Ovary (tissue), 9 donors: Measurements from ENCODE around the gene ZNF593OS. TPM values are rescaled to one million over a fixed set of nuclear protein-coding genes. Genes with fewer than 3 reads are reported as not detected.

ENCODE experiments used
- DNase-seq, 5 donors: peaks; one replicate each; pipeline ENCODE4 v3.0.0-alpha.2; 2019 to 2020
- H3K27ac ChIP-seq, 2 donors: fragments of 200-600 bp; one replicate each; pipeline versions ENCODE4 v1.5.1 to v1.8.0; 2019 to 2022
- H3K27me3 ChIP-seq: fragments of 200-600 bp; one replicate; pipeline ENCODE4 v1.8.0; 2022
- H3K36me3 ChIP-seq: fragments of 200-600 bp; sonication (generic); one replicate; pipeline ENCODE4 v1.5.1; 2019
- H3K4me1 ChIP-seq: one replicate; pipeline ENCODE4 v1.8.1; 2013; ENCODE audit warnings: mild to moderate bottlenecking, moderate library complexity; ENCODE audit not compliant: insufficient read depth
- H3K4me3 ChIP-seq: fragments of 200-600 bp; sonication (generic); one replicate; pipeline ENCODE4 v1.5.1; 2017
- H3K9me3 ChIP-seq, 2 donors: fragments of 200-600 bp in 1 of 2; sonication (generic) in 1 of 2; one replicate each; pipeline versions ENCODE4 v1.5.1 to v1.8.1; 2013 to 2019; ENCODE audit warnings: mild to moderate bottlenecking in 1 of 2, moderate library complexity in 1 of 2
- EP300 ChIP-seq: sonication (generic); formaldehyde crosslinking; IDR thresholded peaks from one replicate; pipeline ENCODE4 v1.6.1; 2017; ENCODE audit warnings: antibody characterized with exemption
- POLR2A ChIP-seq: fragments of 450-650 bp; IDR thresholded peaks from one replicate; pipeline ENCODE4 v1.6.1; 2017; ENCODE audit warnings: antibody characterized with exemption, mild to moderate bottlenecking, moderate library complexity
- WGBS, 3 donors: extraction: QIAGEN DNeasy Blood & Tissue Kit in 1 of 3; methylation state at CpG; one replicate each; pipeline versions ENCODE4 v1.1.5 to v1.1.7; 2013 to 2017; 5-methylcytosine and 5-hydroxymethylcytosine counted together
- intact Hi-C, 4 donors: fragments of 100-400 bp; cut with DNase I; formaldehyde crosslinking; loops; one replicate each; pipeline versions ENCODE4 v1.11.0 to v1.15.1; 2022 to 2023
- polyA plus RNA-seq, 2 donors: library from polyadenylated mRNA; stranded (reverse); fragments of 200-250 nt in 1 of 2; fragments of 350-450 nt in 1 of 2; fragmentation: Illumina TruSeq in 1 of 2; extraction: RNeasy Lipid Tissue Mini Kit (QIAGEN cat#74804) in 1 of 2; gene quantifications; one replicate each; pipeline ENCODE4 v1.2.3, GENCODE V29; 2013 to 2014
- total RNA-seq, 7 donors: library from RNA; depleted of rRNA in 2 of 7; stranded (reverse); fragments of >200 nt in 2 of 7; fragmentation: NEBNext Ultra II Directional in 3 of 7; extraction: Animal tissue kit (Norgen Biotek cat#: 25700) in 3 of 7; gene quantifications; one replicate each; pipeline versions ENCODE4 v1.1.0 to v1.2.4, GENCODE V29; 2016 to 2023
- TF ChIP-seq, protein P1 (sequence below), 3 donors: fragments of 450-650 bp in 2 of 3; fragments of 200-600 bp in 1 of 3; IDR thresholded peaks; one replicate each; pipeline versions ENCODE4 v1.5.1 to v1.8.0; 2016 to 2022; ENCODE audit warnings: antibody characterized with exemption in 3 of 3, mild to moderate bottlenecking in 1 of 3
- donor health status: DM: no; HTN: no; CAD: no; lungs with moderate emphysema.
- donor health status: DM: no; HTN: no; CAD: no.
- donor health status: Bipolar disorder and iron deficiency.
- donor health status: DM: yes; HTN: yes; CAD: no.
- donor health status: DM: no; HTN: no; CAD: no.
- donor health status: DM: yes; HTN: yes; CAD: no.

Gene ZNF593OS
- total and polyA plus RNA-seq, 9 donors: 0.54 TPM; not detected in 8

DNA sequence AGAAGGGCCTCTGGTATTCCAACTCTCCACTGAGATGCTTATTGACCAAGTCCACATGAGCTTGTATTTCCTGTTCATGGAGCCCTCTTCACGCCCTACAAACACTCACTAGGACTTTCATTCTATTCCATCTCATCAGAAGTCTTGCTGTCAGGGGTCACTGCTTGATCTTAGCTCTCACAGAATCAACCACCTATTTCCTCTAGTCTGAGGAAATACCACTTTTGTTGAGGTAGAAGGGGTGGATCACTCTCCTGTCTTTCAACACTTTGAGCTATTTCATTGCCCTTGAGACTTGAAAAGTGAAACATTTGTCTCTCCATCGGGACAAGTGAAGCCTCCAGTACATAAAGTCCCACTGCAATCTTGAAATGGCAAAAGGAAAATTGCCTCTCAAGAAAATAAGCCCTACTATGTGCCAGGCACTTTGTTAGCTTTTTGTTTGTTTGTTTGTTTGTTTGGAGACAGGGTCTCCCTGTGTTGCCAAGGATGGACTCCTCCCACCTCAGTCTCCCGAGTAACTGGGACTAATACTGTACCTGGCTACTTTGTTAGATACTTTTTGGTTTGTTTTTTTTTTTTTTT is 32.6 kb downstream of the ZNF593OS start:
- no peak for DNase-seq
- H3K4me1 ChIP-seq: no peaks in the 10 kb centered on the region
- WGBS, 3 donors: 55 to 68% (median 56%) methylated on average over 3 of the region's 3 CpGs
- no peak overlapping the region for H3K27ac ChIP-seq
- H3K36me3 ChIP-seq: no peaks in the 10 kb centered on the region
- no peaks in the 10 kb centered on the region for H3K27me3 ChIP-seq
- H3K9me3 ChIP-seq: no peaks in the 10 kb centered on the region
- no peak for TF ChIP-seq EP300
- TF ChIP-seq, protein P1, sequence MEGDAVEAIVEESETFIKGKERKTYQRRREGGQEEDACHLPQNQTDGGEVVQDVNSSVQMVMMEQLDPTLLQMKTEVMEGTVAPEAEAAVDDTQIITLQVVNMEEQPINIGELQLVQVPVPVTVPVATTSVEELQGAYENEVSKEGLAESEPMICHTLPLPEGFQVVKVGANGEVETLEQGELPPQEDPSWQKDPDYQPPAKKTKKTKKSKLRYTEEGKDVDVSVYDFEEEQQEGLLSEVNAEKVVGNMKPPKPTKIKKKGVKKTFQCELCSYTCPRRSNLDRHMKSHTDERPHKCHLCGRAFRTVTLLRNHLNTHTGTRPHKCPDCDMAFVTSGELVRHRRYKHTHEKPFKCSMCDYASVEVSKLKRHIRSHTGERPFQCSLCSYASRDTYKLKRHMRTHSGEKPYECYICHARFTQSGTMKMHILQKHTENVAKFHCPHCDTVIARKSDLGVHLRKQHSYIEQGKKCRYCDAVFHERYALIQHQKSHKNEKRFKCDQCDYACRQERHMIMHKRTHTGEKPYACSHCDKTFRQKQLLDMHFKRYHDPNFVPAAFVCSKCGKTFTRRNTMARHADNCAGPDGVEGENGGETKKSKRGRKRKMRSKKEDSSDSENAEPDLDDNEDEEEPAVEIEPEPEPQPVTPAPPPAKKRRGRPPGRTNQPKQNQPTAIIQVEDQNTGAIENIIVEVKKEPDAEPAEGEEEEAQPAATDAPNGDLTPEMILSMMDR (IDR thresholded peaks at IDR 0.05): no peak
- TF ChIP-seq POLR2A: no peak
- no peak overlapping the region for H3K4me3 ChIP-seq
- intact Hi-C loops: no loop called here

DNA sequence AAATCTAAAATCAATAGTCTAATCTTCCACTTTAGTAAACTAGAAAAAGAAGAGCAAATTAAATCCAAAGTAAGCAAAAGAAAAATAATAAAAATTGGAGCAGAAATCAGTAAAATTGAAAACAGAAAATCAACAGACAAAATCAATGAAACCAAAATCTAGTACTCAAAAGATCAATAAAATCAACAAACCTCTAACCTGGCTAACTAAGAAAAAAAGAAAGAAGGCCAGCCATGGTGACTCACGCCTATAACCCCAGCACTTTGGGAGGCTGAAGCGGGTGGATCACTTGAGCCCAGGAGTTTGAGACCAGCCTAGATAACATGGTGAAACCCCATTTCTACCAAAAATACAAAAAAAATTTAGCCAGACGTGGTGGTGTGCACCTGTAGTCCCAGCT is 37.2 kb downstream of the ZNF593OS start:
- Histone ChIP-seq H3K36me3 (no peaks in the 10 kb centered on the region), H3K27me3 (no peaks in the 10 kb centered on the region), H3K27ac (no peak overlapping the region), H3K4me3 (no peak overlapping the region), H3K4me1 (no peaks in the 10 kb centered on the region), H3K9me3 (no peaks in the 10 kb centered on the region)
- no peak for DNase-seq
- intact Hi-C loops: no loop called here
- TF ChIP-seq EP300: no peak
- no peak for TF ChIP-seq POLR2A
- TF ChIP-seq, protein P1 (IDR thresholded peaks at IDR 0.05): no peak
- WGBS, 3 donors: 83 to 90% (median 88%) methylated on average over 3 of the region's 3 CpGs

DNA sequence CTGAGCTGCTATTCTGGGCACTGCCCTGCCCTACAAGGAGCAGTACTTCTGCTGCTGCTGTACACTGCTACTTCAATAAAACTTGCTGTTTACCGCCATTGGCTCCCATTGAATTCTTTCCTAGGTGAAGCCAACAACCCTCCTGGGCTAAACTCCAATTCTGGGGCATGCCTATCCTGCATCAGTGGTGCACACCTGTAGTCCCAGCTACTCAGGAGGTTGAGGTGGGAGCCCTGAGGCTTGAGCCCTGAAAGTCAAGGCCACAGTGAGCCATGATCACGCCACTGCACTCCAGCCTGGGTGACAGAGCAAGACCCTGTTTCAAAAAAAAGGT is 38.8 kb downstream of the ZNF593OS start:
- Histone ChIP-seq H3K9me3 (no peaks in the 10 kb centered on the region), H3K4me3 (no peak overlapping the region), H3K36me3 (no peaks in the 10 kb centered on the region), H3K27me3 (no peaks in the 10 kb centered on the region), H3K27ac (no peak overlapping the region), H3K4me1 (no peaks in the 10 kb centered on the region)
- TF ChIP-seq EP300 (no peak), POLR2A (no peak)
- TF ChIP-seq, protein P1 (IDR thresholded peaks at IDR 0.05): no peak
- intact Hi-C loops: no loop called here
- DNase-seq: no peak
- 87 to 92% (median 87%) methylated on average over 2 of the region's 2 CpGs for WGBS, 3 donors

DNA sequence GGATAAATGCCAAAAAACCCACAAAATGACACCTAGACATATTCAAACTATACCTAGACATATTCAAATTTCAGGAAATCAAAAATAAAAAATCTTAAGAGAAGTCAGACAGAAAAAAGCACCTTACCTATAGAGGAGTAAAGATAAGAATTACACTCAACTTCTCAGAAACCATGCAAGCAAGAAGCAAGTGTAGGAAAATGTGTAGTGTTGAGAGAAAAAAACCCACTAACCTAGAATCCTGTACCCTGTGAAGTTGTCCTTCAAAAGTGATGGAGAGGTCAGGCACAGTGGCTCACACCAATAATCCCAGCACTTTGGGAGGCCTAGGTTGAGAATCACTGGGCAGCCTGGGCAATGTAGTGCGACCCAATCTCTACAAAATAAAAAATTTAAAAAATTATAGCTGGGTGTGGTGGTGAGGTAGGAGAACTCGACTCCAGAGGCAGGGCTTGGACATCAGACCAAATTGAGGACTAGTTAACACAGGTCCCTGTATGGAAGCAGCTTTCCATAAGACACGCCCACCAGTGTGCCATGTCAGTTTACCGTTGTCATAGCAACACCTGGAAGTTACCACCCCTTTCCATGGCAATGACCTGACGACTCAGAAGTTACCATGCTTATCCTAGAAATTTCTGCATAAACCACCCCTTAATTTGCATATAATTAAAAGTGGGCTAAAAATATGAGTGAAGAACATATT is 39.4 kb downstream of the ZNF593OS start:
- H3K36me3 ChIP-seq: no peaks in the 10 kb centered on the region
- H3K27me3 ChIP-seq: no peaks in the 10 kb centered on the region
- H3K4me1 ChIP-seq: no peaks in the 10 kb centered on the region
- intact Hi-C loops: no loop called here
- H3K9me3 ChIP-seq: no peaks in the 10 kb centered on the region
- 76 to 81% (median 78%) methylated on average over 5 of the region's 5 CpGs for WGBS, 3 donors
- H3K27ac ChIP-seq: no peak overlapping the region
- no peak overlapping the region for H3K4me3 ChIP-seq
- DNase-seq: no peak
- TF ChIP-seq EP300 (no peak), POLR2A (no peak)
- TF ChIP-seq, protein P1 (IDR thresholded peaks at IDR 0.05): no peak
